ENCODE measurements around the gene UBE2F. TPM values are rescaled to one million over a fixed set of nuclear protein-coding genes. Genes with fewer than 3 reads are reported as not detected.
A peak's percentile ranks its signal among the peaks of the same experiment; 100 is the strongest.

UBE2F gene
- polyA plus RNA-seq, 3 donors = 51.1 to 120 (median 117) TPM

DNA sequence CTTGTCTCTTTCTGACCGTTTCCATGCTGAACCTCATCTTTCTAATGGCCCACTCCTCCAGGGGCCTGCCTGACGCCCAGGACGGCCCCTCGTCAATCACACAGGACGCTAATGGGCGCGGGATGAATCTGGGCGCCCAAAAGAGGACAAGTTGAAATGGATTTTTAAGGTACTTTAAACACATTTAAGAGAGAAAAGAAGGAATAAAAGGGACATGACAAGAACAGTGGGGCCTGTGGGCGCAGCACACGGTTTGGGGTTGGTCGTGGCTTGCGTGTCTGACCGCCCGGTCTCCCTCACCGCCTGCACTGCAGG lies 607 bp upstream of the UBE2F start:
- intact Hi-C loops (cut with micrococcal nuclease) = loop anchor here in 1 of 2 donors (5.0 to 10.0 kb wide), 2 partner anchors 91 to 269 kb away; no protein-coding TSS in a partner anchor
- no peak for TF ChIP-seq CTCF (IDR thresholded peaks at IDR 0.05)
- Histone ChIP-seq H3K9me3 (replicated peaks in 1 of 2; ENCODE audit: control insufficient read depth in 1 of 2, insufficient read depth in 1 of 2, low read length in 2 of 2) (peaks cover 20 to 23% of the 10 kb centered on the region in 2 donors), H3K36me3 (replicated peaks in 1 of 2; ENCODE audit: control insufficient read depth in 1 of 2, insufficient read depth in 2 of 2, low read length in 2 of 2) (peaks cover 0 to 6% of the 10 kb centered on the region in 2 donors), H3K27me3 (ENCODE audit: control insufficient read depth in 2 of 2, insufficient read depth in 2 of 2, low read length in 2 of 2) (no peaks in the 10 kb centered on the region), H3K9ac (ENCODE audit: insufficient read depth, low read length, poor library complexity, severe bottlenecking) (peak overlapping the region; percentile 59), H2AFZ (ENCODE audit: insufficient read depth, low read depth, low read length, poor library complexity, severe bottlenecking) (peak overlapping the region; percentile 89), H3K27ac (ENCODE audit: low read depth in 1 of 2, low read length in 2 of 2) (peak overlapping the region in 1 of 2 donors; percentile 62), H3K79me2 (ENCODE audit: insufficient read depth, low read length) (peaks cover 31% of the 10 kb centered on the region), H3K4me3 (replicated peaks in 1 of 3; ENCODE audit: low read depth in 2 of 3, low read length in 3 of 3) (peak overlapping the region; percentile 60 to 87 (median 76)), H3K4me1 (ENCODE audit: control insufficient read depth in 1 of 2, insufficient read depth in 2 of 2, low read length in 2 of 2) (peaks cover 37 to 39% of the 10 kb centered on the region in 2 donors), H3K4me2 (replicated peaks; ENCODE audit: extremely low read depth, low read length, poor library complexity, severe bottlenecking) (peak overlapping the region; percentile 78), H4K20me1 (ENCODE audit: insufficient read depth, low read length) (peaks cover 34% of the 10 kb centered on the region)
- peaks cover 17 to 28% (median 25%) of the 10 kb centered on the region in 7 donors for H3K9me3 Mint-ChIP-seq
- 11% methylated on average over 9 of the region's 15 CpGs for WGBS (ENCODE audit: insufficient coverage)
- DNase-seq = peak in 1 of 3 donors; percentile 7
- peak overlapping the region; percentile 79 to 88 for H3K4me3 Mint-ChIP-seq
- peaks cover 4 to 9% of the 10 kb centered on the region in 2 donors for H3K36me3 Mint-ChIP-seq
- peak overlapping the region in 4 of 7 donors; percentile 48 to 74 (median 64) for H3K27ac Mint-ChIP-seq
- peaks cover 37% of the 10 kb centered on the region for H3K4me1 Mint-ChIP-seq
- H3K27me3 Mint-ChIP-seq (ENCODE audit: low read depth in 3 of 3) = peaks cover 0 to 2% (median 2%) of the 10 kb centered on the region in 3 donors

- intact Hi-C loops (cut with micrococcal nuclease) = loop anchor here in 1 of 2 donors (5.0 to 10.0 kb wide), 2 partner anchors 90 to 267 kb away; no protein-coding TSS in a partner anchor
- Mint-ChIP-seq H3K4me1 (peaks cover 37% of the 10 kb centered on the region), H3K36me3 (peaks cover 4 to 9% of the 10 kb centered on the region in 2 donors), H3K27me3 (ENCODE audit: low read depth in 3 of 3) (peaks cover 0 to 2% (median 2%) of the 10 kb centered on the region in 3 donors), H3K9me3 (peaks cover 6 to 15% (median 12%) of the 10 kb centered on the region in 7 donors), H3K27ac (peak overlapping the region; percentile 83 to 96 (median 92)), H3K4me3 (peak overlapping the region; percentile 85 to 88)
- Histone ChIP-seq H4K20me1 (ENCODE audit: insufficient read depth, low read length) (peaks cover 47% of the 10 kb centered on the region), H3K9ac (ENCODE audit: insufficient read depth, low read length, poor library complexity, severe bottlenecking) (peak overlapping the region; percentile 73), H2AFZ (ENCODE audit: insufficient read depth, low read depth, low read length, poor library complexity, severe bottlenecking) (peak overlapping the region; percentile 62), H3K27ac (ENCODE audit: low read depth in 1 of 2, low read length in 2 of 2) (peak overlapping the region; percentile 71 to 79), H3K9me3 (replicated peaks in 1 of 2; ENCODE audit: control insufficient read depth in 1 of 2, insufficient read depth in 1 of 2, low read length in 2 of 2) (peaks cover 10% of the 10 kb centered on the region in 2 donors), H3K4me3 (replicated peaks in 1 of 3; ENCODE audit: low read depth in 2 of 3, low read length in 3 of 3) (peak overlapping the region; percentile 74 to 90 (median 79)), H3K27me3 (ENCODE audit: control insufficient read depth in 2 of 2, insufficient read depth in 2 of 2, low read length in 2 of 2) (no peaks in the 10 kb centered on the region), H3K36me3 (replicated peaks in 1 of 2; ENCODE audit: control insufficient read depth in 1 of 2, insufficient read depth in 2 of 2, low read length in 2 of 2) (no peaks in the 10 kb centered on the region), H3K4me1 (ENCODE audit: control insufficient read depth in 1 of 2, insufficient read depth in 2 of 2, low read length in 2 of 2) (peaks cover 37 to 39% of the 10 kb centered on the region in 2 donors), H3K79me2 (ENCODE audit: insufficient read depth, low read length) (peaks cover 44% of the 10 kb centered on the region), H3K4me2 (replicated peaks; ENCODE audit: extremely low read depth, low read length, poor library complexity, severe bottlenecking) (peak overlapping the region; percentile 95)
- no peak for TF ChIP-seq CTCF (IDR thresholded peaks at IDR 0.05)
- peak in 2 of 3 donors; percentile 35 to 51 for DNase-seq
- WGBS (ENCODE audit: insufficient coverage) = under 1% methylated on average over 29 of the region's 32 CpGs
Measured at GRCh38 chr2:237967463-237967951, 693 bp downstream of the UBE2F start.
